K562 (cell line): Measurements from ENCODE around the gene TUBD1.

ENCODE experiments used
- JUN ChIP-seq, 2 experiments: sonication (generic) in 1 of 2; formaldehyde crosslinking in 1 of 2; IDR thresholded peaks; 2 replicates each; pipeline versions ENCODE4 v1.6.1 to v1.8.0; 2012 to 2022; ENCODE audit warnings: borderline replicate concordance in 2 of 2, mild to moderate bottlenecking in 2 of 2, improper control_type of control experiment in 1 of 2, low read depth in 1 of 2, low read length in 1 of 2, missing genetic modification reagents in 1 of 2
- NR2C2 ChIP-seq, 2 experiments: fragments of 200-800 bp in 1 of 2; sonication (Bioruptor generic) in 1 of 2; sonication (generic) in 1 of 2; formaldehyde crosslinking in 1 of 2; IDR thresholded peaks; 2 replicates each; pipeline versions ENCODE4 v1.6.1 to v1.8.0; 2016 to 2022; ENCODE audit warnings: mild to moderate bottlenecking in 1 of 2, missing compliant biosample characterization in 1 of 2, missing genetic modification characterization in 1 of 2, missing genetic modification reagents in 1 of 2
- RB1 ChIP-seq: fragments of 450-650 bp; IDR thresholded peaks from 2 replicates; pipeline ENCODE4 v1.6.1; 2017; ENCODE audit warnings: low read depth, mild to moderate bottlenecking
- TAF1 ChIP-seq: IDR thresholded peaks from 2 replicates; pipeline ENCODE4 v1.6.1; 2011; ENCODE audit warnings: mild to moderate bottlenecking, low read length, moderate library complexity; ENCODE audit not compliant: insufficient read depth, control insufficient read depth, severe bottlenecking; ENCODE audit errors: extremely low read depth
- TF ChIP-seq, protein P1 (sequence below), 2 experiments: fragments of 450-650 bp; formaldehyde crosslinking in 1 of 2; IDR thresholded peaks; 2 replicates each; pipeline versions ENCODE4 v1.4.0 to v1.6.1; 2014 to 2020; ENCODE audit warnings: mild to moderate bottlenecking in 2 of 2, borderline replicate concordance in 1 of 2, low read depth in 1 of 2

- TF ChIP-seq, protein P1, sequence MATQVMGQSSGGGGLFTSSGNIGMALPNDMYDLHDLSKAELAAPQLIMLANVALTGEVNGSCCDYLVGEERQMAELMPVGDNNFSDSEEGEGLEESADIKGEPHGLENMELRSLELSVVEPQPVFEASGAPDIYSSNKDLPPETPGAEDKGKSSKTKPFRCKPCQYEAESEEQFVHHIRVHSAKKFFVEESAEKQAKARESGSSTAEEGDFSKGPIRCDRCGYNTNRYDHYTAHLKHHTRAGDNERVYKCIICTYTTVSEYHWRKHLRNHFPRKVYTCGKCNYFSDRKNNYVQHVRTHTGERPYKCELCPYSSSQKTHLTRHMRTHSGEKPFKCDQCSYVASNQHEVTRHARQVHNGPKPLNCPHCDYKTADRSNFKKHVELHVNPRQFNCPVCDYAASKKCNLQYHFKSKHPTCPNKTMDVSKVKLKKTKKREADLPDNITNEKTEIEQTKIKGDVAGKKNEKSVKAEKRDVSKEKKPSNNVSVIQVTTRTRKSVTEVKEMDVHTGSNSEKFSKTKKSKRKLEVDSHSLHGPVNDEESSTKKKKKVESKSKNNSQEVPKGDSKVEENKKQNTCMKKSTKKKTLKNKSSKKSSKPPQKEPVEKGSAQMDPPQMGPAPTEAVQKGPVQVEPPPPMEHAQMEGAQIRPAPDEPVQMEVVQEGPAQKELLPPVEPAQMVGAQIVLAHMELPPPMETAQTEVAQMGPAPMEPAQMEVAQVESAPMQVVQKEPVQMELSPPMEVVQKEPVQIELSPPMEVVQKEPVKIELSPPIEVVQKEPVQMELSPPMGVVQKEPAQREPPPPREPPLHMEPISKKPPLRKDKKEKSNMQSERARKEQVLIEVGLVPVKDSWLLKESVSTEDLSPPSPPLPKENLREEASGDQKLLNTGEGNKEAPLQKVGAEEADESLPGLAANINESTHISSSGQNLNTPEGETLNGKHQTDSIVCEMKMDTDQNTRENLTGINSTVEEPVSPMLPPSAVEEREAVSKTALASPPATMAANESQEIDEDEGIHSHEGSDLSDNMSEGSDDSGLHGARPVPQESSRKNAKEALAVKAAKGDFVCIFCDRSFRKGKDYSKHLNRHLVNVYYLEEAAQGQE (IDR thresholded peaks at IDR 0.05; ENCODE audit: borderline replicate concordance), result no peak
- TF ChIP-seq, protein P1 (CRISPR knock-in tag; IDR thresholded peaks at IDR 0.05; ENCODE audit: low read depth), result no peak
- TF ChIP-seq JUN (IDR thresholded peaks at IDR 0.05; ENCODE audit: borderline replicate concordance, low read depth, low read length) (no peak), JUN (CRISPR knock-in tag; IDR thresholded peaks at IDR 0.05; ENCODE audit: borderline replicate concordance) (no peak), TAF1 (no peak), NR2C2 (CRISPR knock-in tag; IDR thresholded peaks at IDR 0.05) (no peak), NR2C2 (tag; IDR thresholded peaks at IDR 0.05) (no peak), RB1 (no peak)
Observed at GRCh38 chr17:59830007-59830630, 62.6 kb downstream of the TUBD1 start.
